ENCODE data around the gene SESN1.

DNA sequence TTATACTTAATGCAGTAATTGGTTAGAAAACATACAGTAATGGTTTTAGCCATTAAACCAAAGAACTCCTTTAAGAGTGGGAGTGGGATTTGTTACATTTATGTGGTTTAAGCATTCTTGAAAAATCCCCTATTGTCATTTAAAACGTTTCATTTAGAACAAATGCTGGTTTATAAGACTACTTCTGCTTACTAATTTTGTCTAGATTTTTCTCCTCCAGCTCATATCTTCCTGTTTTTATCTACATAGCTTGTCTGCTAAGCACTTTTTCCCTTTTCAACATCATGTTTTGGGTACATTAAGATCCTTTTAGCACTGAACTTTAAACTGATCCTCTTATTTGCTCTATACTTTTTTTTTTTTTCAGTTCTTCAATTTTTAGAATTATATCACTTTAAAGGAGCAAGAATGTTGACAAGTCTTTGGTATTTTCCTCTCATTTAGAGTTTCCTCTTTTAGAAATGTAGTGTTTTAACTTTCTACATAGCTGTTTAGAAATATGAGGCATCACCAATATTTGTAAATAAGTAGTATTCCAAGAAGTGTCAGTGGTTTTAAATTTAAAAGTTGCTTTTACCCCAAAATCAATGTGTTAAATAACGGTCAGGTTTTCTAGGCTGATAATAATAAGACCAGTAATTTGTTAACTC is 80.9 kb downstream of the SESN1 start:
- TF ChIP-seq JUN (IDR thresholded peaks at IDR 0.05; ENCODE audit: borderline replicate concordance, low read depth, low read length) (no peak), JUN (CRISPR knock-in tag; IDR thresholded peaks at IDR 0.05; ENCODE audit: borderline replicate concordance) (no peak), POLR2A (conservative IDR thresholded peaks at IDR 0.05) (no peak), RNF2 (IDR thresholded peaks at IDR 0.05) (no peak), HNRNPLL (IDR thresholded peaks at IDR 0.05; ENCODE audit: low read depth, low read length, poor library complexity, severe bottlenecking) (no peak)
- TF ChIP-seq, protein P1, sequence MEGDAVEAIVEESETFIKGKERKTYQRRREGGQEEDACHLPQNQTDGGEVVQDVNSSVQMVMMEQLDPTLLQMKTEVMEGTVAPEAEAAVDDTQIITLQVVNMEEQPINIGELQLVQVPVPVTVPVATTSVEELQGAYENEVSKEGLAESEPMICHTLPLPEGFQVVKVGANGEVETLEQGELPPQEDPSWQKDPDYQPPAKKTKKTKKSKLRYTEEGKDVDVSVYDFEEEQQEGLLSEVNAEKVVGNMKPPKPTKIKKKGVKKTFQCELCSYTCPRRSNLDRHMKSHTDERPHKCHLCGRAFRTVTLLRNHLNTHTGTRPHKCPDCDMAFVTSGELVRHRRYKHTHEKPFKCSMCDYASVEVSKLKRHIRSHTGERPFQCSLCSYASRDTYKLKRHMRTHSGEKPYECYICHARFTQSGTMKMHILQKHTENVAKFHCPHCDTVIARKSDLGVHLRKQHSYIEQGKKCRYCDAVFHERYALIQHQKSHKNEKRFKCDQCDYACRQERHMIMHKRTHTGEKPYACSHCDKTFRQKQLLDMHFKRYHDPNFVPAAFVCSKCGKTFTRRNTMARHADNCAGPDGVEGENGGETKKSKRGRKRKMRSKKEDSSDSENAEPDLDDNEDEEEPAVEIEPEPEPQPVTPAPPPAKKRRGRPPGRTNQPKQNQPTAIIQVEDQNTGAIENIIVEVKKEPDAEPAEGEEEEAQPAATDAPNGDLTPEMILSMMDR (IDR thresholded peaks at IDR 0.05 in 2 of 3, conservative IDR thresholded peaks at IDR 0.05 in 1 of 3; ENCODE audit: insufficient read depth in 2 of 3, low read depth in 1 of 3, low read length in 3 of 3) = no peak
